DND-41 (cell line): ENCODE data around the gene PHF14.

Source experiments
- ATAC-seq: fragments of 200-7000 bp; cut with Tn5 transposase; 3 replicates; pipeline ENCODE4 v1.9.1; 2021; ENCODE audit warnings: low read depth; ENCODE audit not compliant: insufficient read depth
- DNase-seq: peaks from one replicate; pipeline ENCODE4 v3.0.0-alpha.2; 2020
- H2AFZ ChIP-seq: 2 replicates; pipeline ENCODE4 v1.6.0; 2012; ENCODE audit warnings: low read depth, low read length
- H3K27ac ChIP-seq: 2 replicates; pipeline ENCODE4 v1.5.1; 2012; ENCODE audit warnings: low read length, inconsistent platforms
- H3K27me3 ChIP-seq: fragments of 200-600 bp; sonication (generic); 2 replicates; pipeline ENCODE4 v1.6.0; 2012; ENCODE audit warnings: low read length, mild to moderate bottlenecking, inconsistent platforms; ENCODE audit not compliant: insufficient read depth, poor library complexity
- H3K36me3 ChIP-seq: 2 replicates; pipeline ENCODE4 v1.5.1; 2012; ENCODE audit warnings: low read length, inconsistent platforms; ENCODE audit not compliant: insufficient read depth
- H3K4me1 ChIP-seq: 2 replicates; pipeline ENCODE4 v1.5.1; 2012; ENCODE audit warnings: mild to moderate bottlenecking, low read length; ENCODE audit not compliant: insufficient read depth
- H3K4me2 ChIP-seq: 2 replicates; pipeline ENCODE4 v1.6.0; 2012; ENCODE audit warnings: mild to moderate bottlenecking, moderate library complexity, low read length, inconsistent platforms; ENCODE audit not compliant: insufficient read depth
- H3K4me3 ChIP-seq, 2 experiments: fragments of 200-600 bp in 1 of 2; shearing (Covaris generic) in 1 of 2; 2 replicates each; pipeline ENCODE4 v1.5.1; 2012 to 2016; ENCODE audit warnings: inconsistent platforms in 2 of 2, low read length in 2 of 2, mild to moderate bottlenecking in 2 of 2, low read depth in 1 of 2, moderate library complexity in 1 of 2
- H3K79me2 ChIP-seq: 2 replicates; pipeline ENCODE4 v1.6.0; 2012; ENCODE audit warnings: low read length, inconsistent platforms; ENCODE audit not compliant: insufficient read depth
- H3K9ac ChIP-seq: 2 replicates; pipeline ENCODE4 v1.6.0; 2012; ENCODE audit warnings: low read depth, mild to moderate bottlenecking, inconsistent platforms, low read length, moderate library complexity
- H3K9me3 ChIP-seq: 2 replicates; pipeline ENCODE4 v1.5.1; 2012; ENCODE audit warnings: low read length, moderate library complexity, mild to moderate bottlenecking, inconsistent platforms; ENCODE audit not compliant: insufficient read depth, severe bottlenecking
- H4K20me1 ChIP-seq: 2 replicates; pipeline ENCODE4 v1.6.0; 2012; ENCODE audit warnings: low read length; ENCODE audit not compliant: insufficient read depth
- EZH2 ChIP-seq: IDR thresholded peaks from 3 replicates; pipeline ENCODE4 v1.6.1; 2012; ENCODE audit warnings: borderline replicate concordance, low read depth, mild to moderate bottlenecking, moderate library complexity, low read length, inconsistent platforms; ENCODE audit not compliant: severe bottlenecking
- TF ChIP-seq, protein P1 (sequence below): IDR thresholded peaks from 2 replicates; pipeline ENCODE4 v1.5.1; 2012; ENCODE audit warnings: borderline replicate concordance, low read length, moderate library complexity, mild to moderate bottlenecking; ENCODE audit not compliant: poor library complexity, severe bottlenecking; ENCODE audit errors: extremely low read depth

Gene PHF14

DNA sequence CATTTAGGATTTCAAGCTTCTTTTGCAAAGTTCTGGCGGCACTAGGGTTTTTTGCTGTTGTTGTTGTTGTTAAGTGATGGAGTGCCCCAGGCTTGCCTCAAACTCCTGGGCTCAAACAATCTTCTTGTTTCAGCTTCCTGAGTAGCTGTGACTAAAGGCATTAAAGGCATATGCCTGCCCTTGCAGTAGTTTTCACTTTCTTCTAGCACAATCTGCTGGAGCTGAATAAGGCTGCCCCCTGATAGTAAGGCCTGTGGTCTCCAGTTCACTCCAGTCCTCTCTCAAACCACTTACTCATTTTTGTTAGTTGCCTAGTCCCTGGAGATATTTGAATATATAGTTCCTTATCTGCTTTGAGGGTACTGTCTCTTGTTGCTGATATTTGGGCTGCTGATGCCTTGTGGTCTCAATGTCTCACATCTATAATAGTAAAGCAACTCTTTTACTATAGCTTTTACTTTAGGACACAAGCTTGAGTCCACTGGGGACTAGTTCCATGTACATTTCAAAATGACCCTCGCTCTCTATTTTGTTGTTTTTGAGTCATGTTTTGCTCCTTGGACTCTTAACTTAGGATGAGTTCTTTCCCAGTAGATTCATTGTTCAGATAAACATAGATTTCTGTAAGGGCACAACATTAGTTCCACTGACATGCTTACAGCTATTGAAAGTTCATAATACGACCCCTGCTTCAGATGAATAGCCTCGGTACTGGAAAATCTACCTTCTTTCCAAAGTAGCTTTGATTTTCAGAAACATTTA is 25.5 kb downstream of the PHF14 start:
- Histone ChIP-seq H4K20me1 (peaks cover 43% of the 10 kb centered on the region; the same call in 1 of the 2 replicates), H3K27ac (no peak overlapping the region), H2AFZ (no peak overlapping the region), H3K4me3 (no peak overlapping the region), H3K4me1 (no peaks in the 10 kb centered on the region), H3K9me3 (no peaks in the 10 kb centered on the region), H3K4me2 (no peak overlapping the region), H3K79me2 (peaks cover 95% of the 10 kb centered on the region), H3K36me3 (peaks cover 53% of the 10 kb centered on the region), H3K27me3 (no peaks in the 10 kb centered on the region), H3K9ac (no peak overlapping the region)
- ATAC-seq (peak; percentile 35; the same call in 1 of the 3 replicates), DNase-seq (no peak)
- no peak for TF ChIP-seq EZH2
- TF ChIP-seq, protein P1, sequence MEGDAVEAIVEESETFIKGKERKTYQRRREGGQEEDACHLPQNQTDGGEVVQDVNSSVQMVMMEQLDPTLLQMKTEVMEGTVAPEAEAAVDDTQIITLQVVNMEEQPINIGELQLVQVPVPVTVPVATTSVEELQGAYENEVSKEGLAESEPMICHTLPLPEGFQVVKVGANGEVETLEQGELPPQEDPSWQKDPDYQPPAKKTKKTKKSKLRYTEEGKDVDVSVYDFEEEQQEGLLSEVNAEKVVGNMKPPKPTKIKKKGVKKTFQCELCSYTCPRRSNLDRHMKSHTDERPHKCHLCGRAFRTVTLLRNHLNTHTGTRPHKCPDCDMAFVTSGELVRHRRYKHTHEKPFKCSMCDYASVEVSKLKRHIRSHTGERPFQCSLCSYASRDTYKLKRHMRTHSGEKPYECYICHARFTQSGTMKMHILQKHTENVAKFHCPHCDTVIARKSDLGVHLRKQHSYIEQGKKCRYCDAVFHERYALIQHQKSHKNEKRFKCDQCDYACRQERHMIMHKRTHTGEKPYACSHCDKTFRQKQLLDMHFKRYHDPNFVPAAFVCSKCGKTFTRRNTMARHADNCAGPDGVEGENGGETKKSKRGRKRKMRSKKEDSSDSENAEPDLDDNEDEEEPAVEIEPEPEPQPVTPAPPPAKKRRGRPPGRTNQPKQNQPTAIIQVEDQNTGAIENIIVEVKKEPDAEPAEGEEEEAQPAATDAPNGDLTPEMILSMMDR, result no peak

DNA sequence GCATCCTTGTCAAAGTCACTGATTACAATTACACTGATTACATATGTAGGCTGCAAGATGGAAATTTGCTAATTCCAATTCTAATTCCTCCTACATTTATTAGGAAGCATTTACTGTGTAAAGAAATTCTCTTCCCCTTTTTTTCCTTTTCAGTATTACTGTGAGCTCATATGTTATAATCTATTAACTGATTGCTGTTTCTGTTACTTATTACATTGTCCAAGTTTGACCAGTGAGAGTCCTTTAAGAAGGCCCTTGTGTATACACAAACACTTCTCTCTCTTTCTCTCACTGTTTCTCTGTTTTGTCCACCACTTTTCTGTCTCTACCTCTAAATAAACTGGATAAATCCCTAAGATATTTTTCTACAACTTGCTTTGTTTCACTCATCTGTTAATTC is 31.5 kb downstream of the PHF14 start:
- Histone ChIP-seq H3K79me2 (peaks cover 95% of the 10 kb centered on the region), H3K4me3 (no peak overlapping the region), H4K20me1 (peaks cover 28% of the 10 kb centered on the region), H2AFZ (no peak overlapping the region), H3K4me1 (no peaks in the 10 kb centered on the region), H3K36me3 (peaks cover 42% of the 10 kb centered on the region), H3K4me2 (no peak overlapping the region), H3K27ac (no peak overlapping the region), H3K9ac (no peak overlapping the region), H3K27me3 (no peaks in the 10 kb centered on the region), H3K9me3 (no peaks in the 10 kb centered on the region)
- DNase-seq (no peak), ATAC-seq (no peak)
- TF ChIP-seq, protein P1, result no peak
- no peak for TF ChIP-seq EZH2

DNA sequence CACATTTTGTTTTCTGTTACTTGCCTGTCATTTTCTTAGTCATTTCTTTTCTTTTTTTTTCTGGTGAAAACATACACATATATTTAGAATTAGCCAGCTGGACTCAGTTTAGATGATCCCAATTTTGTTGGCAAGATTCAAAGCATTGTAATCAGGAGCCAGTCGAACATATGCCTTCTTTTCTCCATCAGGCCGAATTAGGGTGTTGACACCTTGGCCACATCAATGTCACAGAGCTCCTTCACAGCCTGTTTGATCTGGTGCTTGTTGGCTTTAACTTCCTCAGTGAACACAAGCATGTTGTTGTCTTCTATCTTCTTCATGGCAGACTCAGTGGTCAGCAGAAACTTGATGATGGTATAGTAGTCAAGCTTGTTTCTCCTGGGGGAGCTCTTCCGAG is 32.6 kb downstream of the PHF14 start:
- H3K36me3 ChIP-seq, result peaks cover 42% of the 10 kb centered on the region
- no peak overlapping the region for H3K27ac ChIP-seq
- TF ChIP-seq EZH2, result no peak
- TF ChIP-seq, protein P1, result no peak
- ATAC-seq (no peak), DNase-seq (no peak)
- H3K4me1 ChIP-seq, result no peaks in the 10 kb centered on the region
- no peaks in the 10 kb centered on the region for H3K27me3 ChIP-seq
- H3K79me2 ChIP-seq, result peaks cover 94% of the 10 kb centered on the region
- H4K20me1 ChIP-seq, result peaks cover 33% of the 10 kb centered on the region
- H3K4me2 ChIP-seq, result no peak overlapping the region
- no peaks in the 10 kb centered on the region for H3K9me3 ChIP-seq
- H2AFZ ChIP-seq, result no peak overlapping the region
- no peak overlapping the region for H3K4me3 ChIP-seq
- no peak overlapping the region for H3K9ac ChIP-seq
